C4-2B (cell line): ENCODE results near the gene CYP46A1.

Experiments used
- H3K27ac ChIP-seq: fragments of 450-650 bp; 2 replicates; pipeline ENCODE4 v1.5.1; 2017
- ZFX ChIP-seq: fragments of 450-650 bp; IDR thresholded peaks from 2 replicates; pipeline ENCODE4 v1.6.1; 2017
- TF ChIP-seq, protein P1 (sequence below): fragments of 450-650 bp; conservative IDR thresholded peaks from 2 replicates; pipeline ENCODE4 v1.5.1; 2017; ENCODE audit warnings: mild to moderate bottlenecking

CYP46A1 gene

DNA sequence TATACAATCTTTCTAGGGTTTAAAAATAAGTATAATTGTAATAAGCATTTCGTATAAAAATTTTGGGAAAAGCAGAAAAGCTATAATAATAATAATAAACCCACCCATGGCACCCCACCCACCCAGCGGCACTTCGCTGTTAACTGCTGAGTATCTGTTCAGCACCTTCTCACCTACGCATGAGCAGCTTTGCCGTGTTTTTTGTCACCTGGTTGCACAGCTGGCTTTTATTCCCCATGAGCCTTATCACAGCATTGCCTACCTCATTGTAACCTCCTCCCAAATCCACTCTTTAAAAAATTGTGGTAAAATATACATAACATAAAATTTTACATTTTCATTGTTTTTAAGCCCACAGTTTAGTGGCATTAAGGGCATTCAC lies 34.7 kb downstream of the CYP46A1 start:
- no peak for TF ChIP-seq ZFX
- TF ChIP-seq, protein P1, sequence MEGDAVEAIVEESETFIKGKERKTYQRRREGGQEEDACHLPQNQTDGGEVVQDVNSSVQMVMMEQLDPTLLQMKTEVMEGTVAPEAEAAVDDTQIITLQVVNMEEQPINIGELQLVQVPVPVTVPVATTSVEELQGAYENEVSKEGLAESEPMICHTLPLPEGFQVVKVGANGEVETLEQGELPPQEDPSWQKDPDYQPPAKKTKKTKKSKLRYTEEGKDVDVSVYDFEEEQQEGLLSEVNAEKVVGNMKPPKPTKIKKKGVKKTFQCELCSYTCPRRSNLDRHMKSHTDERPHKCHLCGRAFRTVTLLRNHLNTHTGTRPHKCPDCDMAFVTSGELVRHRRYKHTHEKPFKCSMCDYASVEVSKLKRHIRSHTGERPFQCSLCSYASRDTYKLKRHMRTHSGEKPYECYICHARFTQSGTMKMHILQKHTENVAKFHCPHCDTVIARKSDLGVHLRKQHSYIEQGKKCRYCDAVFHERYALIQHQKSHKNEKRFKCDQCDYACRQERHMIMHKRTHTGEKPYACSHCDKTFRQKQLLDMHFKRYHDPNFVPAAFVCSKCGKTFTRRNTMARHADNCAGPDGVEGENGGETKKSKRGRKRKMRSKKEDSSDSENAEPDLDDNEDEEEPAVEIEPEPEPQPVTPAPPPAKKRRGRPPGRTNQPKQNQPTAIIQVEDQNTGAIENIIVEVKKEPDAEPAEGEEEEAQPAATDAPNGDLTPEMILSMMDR: no peak
- no peak overlapping the region for H3K27ac ChIP-seq

DNA sequence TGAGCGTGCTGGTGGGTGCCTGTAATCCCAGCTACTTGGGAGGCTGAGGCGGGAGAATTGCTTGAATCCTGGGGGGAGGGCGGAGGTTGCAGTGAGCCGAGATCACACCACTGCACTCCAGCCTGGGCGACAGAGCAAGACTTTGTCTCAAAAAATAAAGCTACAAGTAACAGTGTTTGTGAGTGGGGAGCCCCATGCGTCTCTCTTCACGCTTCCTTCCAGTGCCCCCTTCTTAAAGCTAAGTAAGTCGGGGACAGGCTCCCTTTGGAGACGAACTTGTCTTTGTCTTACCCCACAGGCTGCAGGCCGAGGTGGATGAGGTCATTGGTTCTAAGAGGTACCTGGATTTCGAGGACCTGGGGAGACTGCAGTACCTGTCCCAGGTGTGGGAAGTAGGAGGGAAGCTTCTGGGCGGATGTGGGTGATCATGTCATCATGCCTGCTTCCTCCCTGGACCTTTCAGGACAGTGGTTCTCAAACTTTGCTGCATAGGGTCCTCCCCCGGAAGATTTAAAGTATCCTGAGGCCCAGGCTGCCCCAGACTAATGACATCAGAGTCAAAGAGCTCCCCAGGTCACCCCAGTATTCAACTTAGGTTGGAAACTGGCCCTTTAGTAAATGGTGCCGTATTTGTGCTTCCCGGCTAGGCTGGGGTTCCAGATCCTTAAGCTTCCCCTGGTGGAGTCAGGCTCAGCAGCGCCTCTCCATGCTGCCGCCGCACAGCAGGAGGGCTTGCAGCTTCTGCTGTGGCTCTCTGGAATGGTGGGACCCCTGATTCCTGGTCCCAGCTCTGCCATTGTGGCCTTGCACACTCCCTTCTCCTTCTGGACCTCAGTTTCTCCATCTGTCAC lies 37.1 kb downstream of the CYP46A1 start:
- TF ChIP-seq, protein P1: no peak
- TF ChIP-seq ZFX: no peak
- H3K27ac ChIP-seq: no peak overlapping the region

DNA sequence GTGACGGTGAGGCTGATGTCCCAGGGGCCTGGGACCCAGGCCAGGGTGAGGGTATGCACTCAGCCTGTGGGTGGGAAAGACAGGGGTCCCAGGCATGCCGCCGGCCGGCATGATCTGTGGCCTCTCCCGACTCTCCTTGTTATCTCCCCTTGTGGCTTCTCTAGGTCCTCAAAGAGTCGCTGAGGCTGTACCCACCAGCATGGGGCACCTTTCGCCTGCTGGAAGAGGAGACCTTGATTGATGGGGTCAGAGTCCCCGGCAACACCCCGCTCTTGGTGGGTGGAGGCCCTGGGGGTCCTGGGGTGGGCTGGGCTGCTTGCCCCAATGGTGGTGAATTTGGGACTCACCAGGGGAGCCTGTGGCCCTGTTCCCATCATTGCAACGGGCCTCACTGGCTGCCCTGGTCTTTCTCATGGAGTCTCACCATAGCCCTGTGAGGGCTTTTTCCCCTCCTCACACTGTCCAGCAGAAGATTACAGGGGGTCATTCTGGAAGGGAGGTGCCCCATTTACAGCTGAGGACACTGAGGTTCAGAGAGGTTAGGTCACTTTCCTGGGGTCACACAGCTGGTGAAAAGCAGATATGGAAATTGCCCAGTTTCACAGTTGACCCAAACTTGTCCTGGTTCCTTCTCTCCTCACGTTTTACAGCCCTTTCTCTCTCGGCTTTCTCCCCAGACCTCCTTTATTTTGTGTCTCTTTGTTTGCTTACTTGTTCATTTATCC lies 37.9 kb downstream of the CYP46A1 start:
- no peak overlapping the region for H3K27ac ChIP-seq
- TF ChIP-seq, protein P1: no peak
- TF ChIP-seq ZFX: no peak

DNA sequence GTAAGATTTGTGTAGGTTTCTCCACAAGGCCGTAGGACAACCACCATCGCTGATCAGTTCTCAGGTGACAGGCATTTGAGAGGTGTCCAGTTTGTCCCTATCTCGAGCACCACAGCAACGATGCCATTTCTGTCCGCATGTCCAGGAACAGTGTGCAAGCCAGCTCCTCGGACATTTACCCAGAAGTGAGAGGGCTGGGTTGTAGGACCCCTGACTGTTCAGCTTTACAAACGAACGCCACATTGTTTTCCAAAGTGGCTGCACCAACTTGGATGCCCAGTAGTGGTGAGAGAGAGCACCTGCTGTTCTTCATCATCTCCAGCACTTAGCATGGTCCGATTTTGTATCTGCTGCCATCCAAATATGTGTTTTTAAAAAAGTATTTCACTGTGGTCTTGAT lies 38.6 kb downstream of the CYP46A1 start:
- H3K27ac ChIP-seq: no peak overlapping the region
- TF ChIP-seq ZFX: no peak
- TF ChIP-seq, protein P1: no peak

DNA sequence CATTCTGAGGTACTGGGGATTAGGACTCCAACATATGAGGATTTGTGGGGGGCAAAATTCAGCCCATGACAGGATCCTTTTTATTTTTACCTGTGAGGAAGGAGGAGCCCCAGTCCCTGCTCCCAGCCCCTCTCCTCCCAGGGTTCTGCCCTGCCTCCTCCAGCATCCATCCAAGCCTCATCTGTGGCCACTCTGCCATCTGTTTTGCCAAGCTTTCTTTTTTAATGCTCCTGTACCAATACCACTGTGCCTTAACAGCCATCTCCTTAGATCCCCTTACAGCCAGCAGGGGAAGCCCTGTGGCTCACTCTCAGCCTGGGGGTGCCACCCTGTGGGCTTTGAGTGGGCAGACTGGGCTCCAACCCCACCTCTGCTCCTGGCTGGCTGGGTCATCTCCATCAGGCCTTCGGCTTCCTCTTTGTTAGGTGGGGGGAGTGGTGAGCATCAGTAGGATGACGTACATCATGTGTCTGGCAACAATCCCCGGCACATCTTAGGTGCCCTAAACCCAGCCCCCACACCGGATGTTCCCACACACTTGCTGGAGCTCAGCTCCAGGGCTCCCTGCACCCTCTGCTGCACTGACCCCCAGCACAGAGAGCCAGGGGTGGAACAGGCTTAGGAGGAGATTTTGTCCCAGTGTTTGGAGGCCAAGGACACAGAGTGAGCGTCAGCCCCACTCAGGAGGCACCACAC lies 40.2 kb downstream of the CYP46A1 start:
- no peak for TF ChIP-seq ZFX
- H3K27ac ChIP-seq: no peak overlapping the region

DNA sequence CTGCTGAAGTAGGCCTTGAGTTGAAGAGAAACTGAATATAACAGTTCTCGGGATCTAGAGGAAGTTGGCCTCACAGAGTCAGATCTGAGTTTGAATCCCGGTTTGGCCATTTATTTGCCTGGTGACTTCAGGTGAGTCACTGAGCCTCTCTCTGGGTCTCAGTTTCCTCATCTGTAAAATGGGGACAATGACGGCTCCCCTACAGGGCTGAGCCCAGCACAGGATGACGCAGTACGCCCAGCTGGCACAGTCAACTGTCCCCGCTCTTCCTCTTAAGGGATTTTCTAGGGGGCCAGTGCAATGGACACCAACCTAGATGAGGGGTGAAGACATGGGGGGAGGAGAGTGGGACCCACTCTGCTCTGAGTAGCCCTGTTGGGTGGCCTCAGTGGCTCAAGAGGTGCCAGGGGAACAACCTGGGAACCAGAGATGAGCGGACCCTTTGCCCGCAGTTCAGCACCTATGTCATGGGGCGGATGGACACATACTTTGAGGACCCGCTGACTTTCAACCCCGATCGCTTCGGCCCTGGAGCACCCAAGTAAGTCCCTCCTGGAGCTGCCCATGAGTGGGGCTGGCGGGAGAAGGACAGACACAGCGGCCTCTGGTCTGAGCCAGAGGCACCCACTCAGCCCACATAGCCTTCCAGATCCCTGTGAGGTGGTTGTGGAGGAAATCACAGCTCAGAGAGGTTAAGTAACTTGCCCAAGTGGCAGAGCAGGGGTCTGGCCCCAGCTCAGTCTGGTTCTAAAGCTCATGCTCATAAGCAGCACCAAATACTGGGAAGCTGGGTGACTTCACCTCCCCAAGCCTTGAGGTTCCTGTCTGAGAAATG lies 41.1 kb downstream of the CYP46A1 start:
- TF ChIP-seq ZFX: no peak
- TF ChIP-seq, protein P1: no peak
- H3K27ac ChIP-seq: no peak overlapping the region

DNA sequence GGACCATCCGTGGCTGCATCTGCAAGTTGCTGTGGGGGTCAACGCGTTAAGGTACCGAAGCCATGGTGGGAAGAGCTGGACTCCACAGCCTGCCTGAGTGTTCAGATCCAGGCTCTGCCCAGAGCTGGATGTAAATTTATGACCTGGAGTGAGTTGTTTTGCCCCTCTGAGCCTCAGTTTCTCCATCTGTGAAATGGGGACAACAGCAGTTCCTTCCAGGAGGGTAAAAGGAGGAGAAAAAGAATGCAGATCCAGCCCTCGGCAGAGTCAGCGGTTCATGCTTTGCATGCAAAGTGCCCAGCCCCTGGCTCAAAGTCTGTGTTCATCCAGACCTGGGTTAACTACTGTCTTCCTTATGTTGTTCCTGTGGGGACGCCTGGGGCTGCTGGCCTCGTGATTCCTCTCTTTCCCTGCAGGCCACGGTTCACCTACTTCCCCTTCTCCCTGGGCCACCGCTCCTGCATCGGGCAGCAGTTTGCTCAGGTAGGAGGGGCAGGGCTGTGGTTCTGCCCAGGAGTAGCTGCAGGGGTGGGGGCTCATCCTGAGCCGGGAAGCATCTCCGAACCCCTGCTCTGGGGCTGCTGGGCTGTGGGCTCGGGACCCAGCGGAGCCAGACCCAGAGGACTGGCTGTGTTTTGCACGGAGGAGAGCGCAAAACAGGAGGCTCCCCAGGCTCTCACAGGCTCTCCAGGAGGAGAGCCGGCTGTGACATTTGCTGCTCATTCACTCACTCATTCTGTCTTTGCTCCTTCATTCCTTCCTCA lies 41.9 kb downstream of the CYP46A1 start:
- TF ChIP-seq ZFX: no peak
- TF ChIP-seq, protein P1: no peak
- H3K27ac ChIP-seq: no peak overlapping the region
